Measurements from ENCODE around the gene NALCN.

The NALCN gene

GRCh38 chr13:101267656-101268055 lies 148.7 kb downstream of the NALCN start:
- DNase-seq = no peak

GRCh38 chr13:101265934-101266333 lies 150.4 kb downstream of the NALCN start:
- DNase-seq = no peak

GRCh38 chr13:101264931-101265330 lies 151.4 kb downstream of the NALCN start:
- DNase-seq = no peak

GRCh38 chr13:101262306-101262705 lies 154.0 kb downstream of the NALCN start:
- DNase-seq = no peak

GRCh38 chr13:101258509-101258908 lies 157.8 kb downstream of the NALCN start:
- DNase-seq = no peak

- DNase-seq = peak; percentile 36
Measured at GRCh38 chr13:101258071-101258470, 158.2 kb downstream of the NALCN start.

GRCh38 chr13:101248739-101249514 lies 167.4 kb downstream of the NALCN start:
- no peak for DNase-seq

GRCh38 chr13:101242720-101243119 lies 173.6 kb downstream of the NALCN start:
- DNase-seq = no peak

- no peak for DNase-seq
Measured at GRCh38 chr13:101238555-101238954, 177.8 kb downstream of the NALCN start.

GRCh38 chr13:101231751-101232428 lies 184.4 kb downstream of the NALCN start:
- DNase-seq = no peak

GRCh38 chr13:101230271-101230890 lies 185.9 kb downstream of the NALCN start:
- no peak for DNase-seq

- DNase-seq = no peak
Measured at GRCh38 chr13:101219609-101220265, 196.6 kb downstream of the NALCN start.

GRCh38 chr13:101218484-101218883 lies 197.8 kb downstream of the NALCN start:
- DNase-seq = no peak

GRCh38 chr13:101217086-101217485 lies 199.2 kb downstream of the NALCN start:
- DNase-seq = no peak

- no peak for DNase-seq
Measured at GRCh38 chr13:101211261-101211660, 205.0 kb downstream of the NALCN start.

- DNase-seq = no peak
Measured at GRCh38 chr13:101210774-101211173, 205.5 kb downstream of the NALCN start.

- DNase-seq = no peak
Measured at GRCh38 chr13:101209206-101209893, 207.0 kb downstream of the NALCN start.

- no peak for DNase-seq
Measured at GRCh38 chr13:101205408-101205807, 210.9 kb downstream of the NALCN start.

- DNase-seq = no peak
Measured at GRCh38 chr13:101204270-101205020, 211.9 kb downstream of the NALCN start.

GRCh38 chr13:101202590-101202989 lies 213.7 kb downstream of the NALCN start:
- no peak for DNase-seq

GRCh38 chr13:101190976-101191375 lies 225.3 kb downstream of the NALCN start:
- no peak for DNase-seq

GRCh38 chr13:101190337-101190736 lies 226.0 kb downstream of the NALCN start:
- DNase-seq = no peak

Measured in RPMI8226 (cell line).